Loucy (cell line): Measurements from ENCODE around the gene OR13J1.

Experiments used
- CTCF ChIP-seq: fragments of 200-600 bp; sonication (generic); conservative IDR thresholded peaks from 2 replicates; pipeline ENCODE4 v1.5.1; 2014; ENCODE audit warnings: mild to moderate bottlenecking, antibody characterized with exemption, low read length
- EZH2phosphoT487 ChIP-seq: fragments of 200-600 bp; IDR thresholded peaks from 2 replicates; pipeline ENCODE4 v1.6.1; 2018; ENCODE audit warnings: antibody characterized with exemption, mild to moderate bottlenecking, moderate library complexity, borderline replicate concordance

- no peak for TF ChIP-seq CTCF
- no peak for TF ChIP-seq EZH2phosphoT487
Measured at GRCh38 chr9:35858458-35858857, 11.7 kb downstream of the OR13J1 start.
